Right lobe of liver (tissue), 4 donors: ENCODE results near the gene PRKCA.

Experiments used
- POLR2A ChIP-seq: fragments of 450-650 bp; IDR thresholded peaks from one replicate; pipeline ENCODE4 v1.6.1; 2017; ENCODE audit warnings: antibody characterized with exemption, mild to moderate bottlenecking
- TF ChIP-seq, protein P1 (sequence below), 4 donors: fragments of 200-600 bp in 3 of 4; fragments of 450-650 bp in 1 of 4; IDR thresholded peaks; one replicate each; pipeline versions ENCODE4 v1.5.1 to v1.8.0; 2016 to 2022; ENCODE audit warnings: antibody characterized with exemption in 4 of 4, mild to moderate bottlenecking in 2 of 4
- donor health status: DM: no; HTN: no; CAD: no.
- donor health status: DM: no; HTN: no; CAD: no.
- donor health status: DM: no; HTN: yes; CAD: no.

DNA sequence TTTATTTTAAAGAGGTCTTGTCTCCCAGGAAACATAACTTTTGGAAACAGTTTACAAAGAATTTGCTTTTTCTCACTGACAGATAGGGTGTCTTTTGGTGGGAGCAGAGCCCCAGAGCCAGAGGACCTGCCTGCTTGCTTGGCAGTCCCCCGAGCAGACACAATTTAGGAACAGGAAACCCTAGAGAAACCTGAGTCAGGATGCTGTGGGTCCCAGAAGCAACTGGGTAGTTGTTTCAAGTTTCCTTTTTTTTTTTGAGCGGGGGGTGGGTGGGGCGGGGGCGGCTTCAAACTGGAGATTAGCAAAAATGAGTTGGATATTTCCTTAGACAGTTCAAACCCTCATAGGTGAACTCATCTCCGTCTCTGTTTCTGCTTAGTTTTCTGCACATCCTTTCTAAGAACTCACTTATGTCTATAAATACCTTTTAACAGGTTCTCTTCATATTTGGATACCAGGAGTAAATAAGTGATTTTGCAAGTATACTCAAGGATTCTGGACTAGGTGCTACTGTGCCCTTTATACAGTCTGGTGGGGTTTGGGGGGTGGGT is 135.1 kb downstream of the PRKCA start:
- TF ChIP-seq, protein P1, sequence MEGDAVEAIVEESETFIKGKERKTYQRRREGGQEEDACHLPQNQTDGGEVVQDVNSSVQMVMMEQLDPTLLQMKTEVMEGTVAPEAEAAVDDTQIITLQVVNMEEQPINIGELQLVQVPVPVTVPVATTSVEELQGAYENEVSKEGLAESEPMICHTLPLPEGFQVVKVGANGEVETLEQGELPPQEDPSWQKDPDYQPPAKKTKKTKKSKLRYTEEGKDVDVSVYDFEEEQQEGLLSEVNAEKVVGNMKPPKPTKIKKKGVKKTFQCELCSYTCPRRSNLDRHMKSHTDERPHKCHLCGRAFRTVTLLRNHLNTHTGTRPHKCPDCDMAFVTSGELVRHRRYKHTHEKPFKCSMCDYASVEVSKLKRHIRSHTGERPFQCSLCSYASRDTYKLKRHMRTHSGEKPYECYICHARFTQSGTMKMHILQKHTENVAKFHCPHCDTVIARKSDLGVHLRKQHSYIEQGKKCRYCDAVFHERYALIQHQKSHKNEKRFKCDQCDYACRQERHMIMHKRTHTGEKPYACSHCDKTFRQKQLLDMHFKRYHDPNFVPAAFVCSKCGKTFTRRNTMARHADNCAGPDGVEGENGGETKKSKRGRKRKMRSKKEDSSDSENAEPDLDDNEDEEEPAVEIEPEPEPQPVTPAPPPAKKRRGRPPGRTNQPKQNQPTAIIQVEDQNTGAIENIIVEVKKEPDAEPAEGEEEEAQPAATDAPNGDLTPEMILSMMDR (IDR thresholded peaks at IDR 0.05), result no peak
- TF ChIP-seq POLR2A, result no peak
